Measurements from ENCODE around the gene PHF13.
"Not testable (repeated sequence)": the region's sequence is repeated elsewhere in the genome, so short reads cannot be mapped to it uniquely, and the experiment has no call there.

The PHF13 gene

GRCh38 chr1:6631058-6631457 is 17.5 kb downstream of the PHF13 start:
- no peak for DNase-seq (ENCODE audit: low read depth)

GRCh38 chr1:6632588-6633514 is 19.3 kb downstream of the PHF13 start:
- DNase-seq (ENCODE audit: low read depth) = no peak

- DNase-seq (ENCODE audit: low read depth) = peak; percentile 8
Observed at GRCh38 chr1:6634371-6635052, 21.0 kb downstream of the PHF13 start.

- no peak for DNase-seq (ENCODE audit: low read depth)
Observed at GRCh38 chr1:6635161-6635909, 21.8 kb downstream of the PHF13 start.

- DNase-seq (ENCODE audit: low read depth) = no peak
Observed at GRCh38 chr1:6635910-6636760, 22.6 kb downstream of the PHF13 start.

- not testable (repeated sequence) for DNase-seq (ENCODE audit: low read depth)
Observed at GRCh38 chr1:6636778-6637177, 23.2 kb downstream of the PHF13 start.

- DNase-seq (ENCODE audit: low read depth) = no peak
Observed at GRCh38 chr1:6637770-6638169, 24.2 kb downstream of the PHF13 start.

- DNase-seq (ENCODE audit: low read depth) = no peak
Observed at GRCh38 chr1:6638226-6638625, 24.7 kb downstream of the PHF13 start.

GRCh38 chr1:6640867-6641266 is 27.3 kb downstream of the PHF13 start:
- DNase-seq (ENCODE audit: low read depth) = not testable (repeated sequence)

GRCh38 chr1:6645018-6645417 is 31.5 kb downstream of the PHF13 start:
- no peak for DNase-seq (ENCODE audit: low read depth)

- no peak for DNase-seq (ENCODE audit: low read depth)
Observed at GRCh38 chr1:6646499-6647148, 33.1 kb downstream of the PHF13 start.

- DNase-seq (ENCODE audit: low read depth) = no peak
Observed at GRCh38 chr1:6648556-6648955, 35.0 kb downstream of the PHF13 start.

GRCh38 chr1:6651909-6652308 is 38.4 kb downstream of the PHF13 start:
- no peak for DNase-seq (ENCODE audit: low read depth)

- DNase-seq (ENCODE audit: low read depth) = no peak
Observed at GRCh38 chr1:6652986-6653385, 39.5 kb downstream of the PHF13 start.

- DNase-seq (ENCODE audit: low read depth) = no peak
Observed at GRCh38 chr1:6653436-6654290, 40.1 kb downstream of the PHF13 start.

- DNase-seq (ENCODE audit: low read depth) = no peak
Observed at GRCh38 chr1:6657138-6657537, 43.6 kb downstream of the PHF13 start.

GRCh38 chr1:6658359-6659060 is 45.0 kb downstream of the PHF13 start:
- DNase-seq (ENCODE audit: low read depth) = no peak

GRCh38 chr1:6660415-6661049 is 47.0 kb downstream of the PHF13 start:
- no peak for DNase-seq (ENCODE audit: low read depth)

- DNase-seq (ENCODE audit: low read depth) = not testable (repeated sequence)
Observed at GRCh38 chr1:6662468-6662867, 48.9 kb downstream of the PHF13 start.
